Body of pancreas (tissue), 4 donors: ENCODE measurements around the gene LACTB. TPM values are rescaled to one million over a fixed set of nuclear protein-coding genes. Genes with fewer than 3 reads are reported as not detected.
"Not testable (repeated sequence)": the region's sequence is repeated elsewhere in the genome, so short reads cannot be mapped to it uniquely, and the experiment has no call there.

Experiments
- ATAC-seq: fragments of 150-250 bp; one replicate; pipeline ENCODE4 v1.9.1; 2016
- DNase-seq, 4 donors: peaks; one replicate each; pipeline ENCODE4 v3.0.0-alpha.2; 2019
- H3K27ac ChIP-seq, 4 donors: fragments of 200-600 bp; sonication (generic); 1 replicate in 3 of 4; 2 replicates in 1 of 4; pipeline versions ENCODE4 v1.5.1 to v1.6.1; 2016 to 2019; ENCODE audit warnings: mild to moderate bottlenecking in 1 of 4, mixed read lengths in 1 of 4, moderate library complexity in 1 of 4
- H3K27me3 ChIP-seq, 2 donors: fragments of 200-600 bp; sonication (generic); one replicate each; pipeline ENCODE4 v1.6.0; 2016; ENCODE audit warnings: mild to moderate bottlenecking in 1 of 2
- H3K36me3 ChIP-seq, 2 donors: fragments of 200-600 bp; sonication (generic); replicated peaks in 1 of 2; 2 replicates each; pipeline ENCODE4 v1.5.1; 2016; ENCODE audit warnings: low read depth in 2 of 2; ENCODE audit not compliant: insufficient read depth in 1 of 2
- H3K4me1 ChIP-seq: fragments of 200-600 bp; sonication (generic); one replicate; pipeline ENCODE4 v1.6.0; 2016
- H3K4me3 ChIP-seq, 2 donors: fragments of 200-600 bp; sonication (generic); 1 replicate in 1 of 2; 2 replicates in 1 of 2; pipeline ENCODE4 v1.5.1; 2016 to 2019
- H3K9me3 ChIP-seq, 3 donors: fragments of 200-600 bp; sonication (generic); 1 replicate in 2 of 3; 2 replicates in 1 of 3; pipeline ENCODE4 v1.5.1; 2016
- CTCF ChIP-seq, 7 experiments: fragments of 450-650 bp in 4 of 7; fragments of 200-600 bp in 3 of 7; sonication (generic) in 3 of 7; IDR thresholded peaks; one replicate each; pipeline ENCODE4 v1.5.1; 2016 to 2019; ENCODE audit warnings: antibody characterized with exemption in 7 of 7
- POLR2A ChIP-seq, 3 donors: fragments of 450-650 bp; IDR thresholded peaks; one replicate each; pipeline ENCODE4 v1.6.1; 2016; ENCODE audit warnings: antibody characterized with exemption in 3 of 3, mild to moderate bottlenecking in 2 of 3
- WGBS, 2 donors: methylation state at CpG; one replicate each; pipeline ENCODE4 v1.1.5; 2017; 5-methylcytosine and 5-hydroxymethylcytosine counted together
- intact Hi-C: fragments of 100-400 bp; cut with DNase I; formaldehyde crosslinking; loops from one replicate; pipeline ENCODE4 v1.15.1; 2023
- total RNA-seq, 2 donors: library from RNA; depleted of rRNA; stranded (reverse); fragments of >200 nt; gene quantifications; one replicate each; pipeline ENCODE4 v1.1.0, GENCODE V29; 2016

LACTB gene
- total RNA-seq, 2 donors from 2014 or later: 7.6 to 8.6 TPM

GRCh38 chr15:63093486-63094205 lies 28.0 kb upstream of the LACTB start:
- TF ChIP-seq POLR2A (IDR thresholded peaks at IDR 0.05) (no peak), CTCF (IDR thresholded peaks at IDR 0.05) (peak; percentile 61 to 91 (median 86))
- 26 to 27% methylated on average over 6 of the region's 6 CpGs for WGBS, 2 donors
- Histone ChIP-seq H3K4me1 (peaks cover 5% of the 10 kb centered on the region), H3K36me3 (no peaks in the 10 kb centered on the region), H3K9me3 (peaks cover 0 to 3% (median 0%) of the 10 kb centered on the region in 3 donors), H3K27ac (no peak overlapping the region), H3K4me3 (no peak overlapping the region), H3K27me3 (no peaks in the 10 kb centered on the region)
- intact Hi-C loops: no loop called here
- ATAC-seq (peak; percentile 97), DNase-seq (peak; percentile 84 to 89 (median 88))

GRCh38 chr15:63094495-63094931 lies 27.1 kb upstream of the LACTB start:
- DNase-seq (no peak), ATAC-seq (no peak)
- Histone ChIP-seq H3K36me3 (no peaks in the 10 kb centered on the region), H3K27ac (no peak overlapping the region), H3K27me3 (no peaks in the 10 kb centered on the region), H3K9me3 (peaks cover 0 to 3% (median 0%) of the 10 kb centered on the region in 3 donors), H3K4me1 (no peaks in the 10 kb centered on the region), H3K4me3 (no peak overlapping the region)
- WGBS, 2 donors: 59 to 89% methylated on average over 2 of the region's 2 CpGs
- TF ChIP-seq CTCF (IDR thresholded peaks at IDR 0.05): no peak
- TF ChIP-seq POLR2A (IDR thresholded peaks at IDR 0.05): no peak
- intact Hi-C loops: no loop called here

- Histone ChIP-seq H3K36me3 (no peaks in the 10 kb centered on the region), H3K27ac (no peak overlapping the region), H3K4me1 (no peaks in the 10 kb centered on the region), H3K9me3 (peaks cover 0 to 3% (median 0%) of the 10 kb centered on the region in 3 donors), H3K27me3 (no peaks in the 10 kb centered on the region), H3K4me3 (no peak overlapping the region)
- no peak for DNase-seq
- intact Hi-C loops: no loop called here
- TF ChIP-seq POLR2A (IDR thresholded peaks at IDR 0.05) (no peak), CTCF (IDR thresholded peaks at IDR 0.05) (no peak)
- WGBS, 2 donors: 94% methylated on average over 4 of the region's 4 CpGs
- no peak for ATAC-seq
These were observed 25.5 kb upstream of the LACTB start for GRCh38 chr15:63096178-63096577.

GRCh38 chr15:63098901-63099300 lies 22.8 kb upstream of the LACTB start:
- WGBS, 2 donors: 75 to 85% methylated on average over 4 to 9 of the region's 33 CpGs
- ATAC-seq, H3K27ac ChIP-seq, H3K9me3 ChIP-seq, intact Hi-C loops, H3K4me1 ChIP-seq, H3K27me3 ChIP-seq, DNase-seq, H3K36me3 ChIP-seq, H3K4me3 ChIP-seq: not testable (repeated sequence)

GRCh38 chr15:63099581-63099980 lies 22.1 kb upstream of the LACTB start:
- ATAC-seq, H3K4me1 ChIP-seq, H3K27me3 ChIP-seq, H3K36me3 ChIP-seq, H3K9me3 ChIP-seq, intact Hi-C loops, DNase-seq, H3K4me3 ChIP-seq, H3K27ac ChIP-seq: not testable (repeated sequence)
- 59 to 75% methylated on average over 3 to 5 of the region's 5 CpGs for WGBS, 2 donors

GRCh38 chr15:63103416-63103815 lies 18.2 kb upstream of the LACTB start:
- WGBS, 2 donors: 59 to 88% methylated on average over 3 of the region's 3 CpGs
- DNase-seq: no peak
- Histone ChIP-seq H3K27me3 (no peaks in the 10 kb centered on the region), H3K36me3 (no peaks in the 10 kb centered on the region), H3K27ac (no peak overlapping the region), H3K9me3 (no peaks in the 10 kb centered on the region), H3K4me3 (no peak overlapping the region), H3K4me1 (no peaks in the 10 kb centered on the region)
- ATAC-seq: no peak
- intact Hi-C loops: no loop called here
- TF ChIP-seq POLR2A (IDR thresholded peaks at IDR 0.05): no peak
- TF ChIP-seq CTCF (IDR thresholded peaks at IDR 0.05): no peak
